H9 (cell line): ENCODE results near the gene DCDC2. TPM values are rescaled to one million over a fixed set of nuclear protein-coding genes. Genes with fewer than 3 reads are reported as not detected.

Experiments used
- DNase-seq: peaks from one replicate; pipeline ENCODE4 v3.0.0-alpha.2; 2017
- H2AFZ ChIP-seq: one replicate; pipeline ENCODE4 v1.6.1; 2013; ENCODE audit warnings: mild to moderate bottlenecking, low read length, control low read depth, moderate library complexity
- H2AK5ac ChIP-seq: 2 replicates; pipeline ENCODE4 v1.6.1; 2013; ENCODE audit warnings: low read length, control low read depth, mixed read lengths; ENCODE audit not compliant: insufficient read length
- H2BK120ac ChIP-seq: one replicate; pipeline ENCODE4 v1.6.1; 2013; ENCODE audit warnings: low read depth, mild to moderate bottlenecking, low read length, control low read depth, inconsistent platforms; ENCODE audit not compliant: poor library complexity, severe bottlenecking
- H2BK12ac ChIP-seq: 2 replicates; pipeline ENCODE4 v1.6.1; 2013; ENCODE audit warnings: low read length, control low read depth, mixed read lengths, low read depth; ENCODE audit not compliant: insufficient read length
- H2BK15ac ChIP-seq: 2 replicates; pipeline ENCODE4 v1.6.1; 2013; ENCODE audit warnings: low read depth, low read length, control low read depth
- H2BK20ac ChIP-seq: one replicate; pipeline ENCODE4 v1.6.1; 2013; ENCODE audit warnings: low read depth, mild to moderate bottlenecking, low read length, control low read depth, inconsistent platforms; ENCODE audit not compliant: poor library complexity, severe bottlenecking
- H2BK5ac ChIP-seq: 2 replicates; pipeline ENCODE4 v1.6.1; 2013; ENCODE audit warnings: low read length, control low read depth, mixed read lengths; ENCODE audit not compliant: insufficient read length
- H3K14ac ChIP-seq: 2 replicates; pipeline ENCODE4 v1.6.1; 2013; ENCODE audit warnings: low read length, control low read depth; ENCODE audit not compliant: insufficient read depth
- H3K18ac ChIP-seq: 2 replicates; pipeline ENCODE4 v1.6.1; 2013; ENCODE audit warnings: low read depth, mild to moderate bottlenecking, mixed read lengths, low read length, control low read depth; ENCODE audit not compliant: insufficient read length
- H3K23ac ChIP-seq: 2 replicates; pipeline ENCODE4 v1.6.1; 2013; ENCODE audit warnings: low read length, control low read depth, mixed read lengths, low read depth; ENCODE audit not compliant: insufficient read length
- H3K23me2 ChIP-seq: 2 replicates; pipeline ENCODE4 v1.6.1; 2013; ENCODE audit warnings: low read depth, mild to moderate bottlenecking, mixed read lengths, low read length, control low read depth; ENCODE audit not compliant: insufficient read length, poor library complexity, severe bottlenecking
- H3K27ac ChIP-seq: 2 replicates; pipeline ENCODE4 v1.5.1; 2013; ENCODE audit warnings: low read length, control low read depth, mixed read lengths, low read depth; ENCODE audit not compliant: insufficient read length
- H3K27me3 ChIP-seq: 2 replicates; pipeline ENCODE4 v1.6.1; 2013; ENCODE audit warnings: low read length, control low read depth, inconsistent platforms; ENCODE audit not compliant: insufficient read depth
- H3K4ac ChIP-seq: 2 replicates; pipeline ENCODE4 v1.6.1; 2013; ENCODE audit warnings: low read depth, mild to moderate bottlenecking, control low read depth, inconsistent platforms, low read length, moderate library complexity
- H3K4me1 ChIP-seq: 2 replicates; pipeline ENCODE4 v1.6.1; 2013; ENCODE audit warnings: low read length, control low read depth, inconsistent platforms; ENCODE audit not compliant: insufficient read depth
- H3K4me2 ChIP-seq: 2 replicates; pipeline ENCODE4 v1.6.1; 2013; ENCODE audit warnings: low read length, control low read depth, mixed read lengths; ENCODE audit not compliant: insufficient read length, insufficient read depth
- H3K56ac ChIP-seq: 2 replicates; pipeline ENCODE4 v1.6.1; 2013; ENCODE audit warnings: low read depth, mild to moderate bottlenecking, mixed read lengths, low read length, control low read depth; ENCODE audit not compliant: insufficient read length
- H3K79me1 ChIP-seq: 2 replicates; pipeline ENCODE4 v1.6.1; 2013; ENCODE audit warnings: low read depth, mild to moderate bottlenecking, moderate library complexity, low read length, control low read depth, inconsistent platforms; ENCODE audit not compliant: insufficient read depth, poor library complexity, severe bottlenecking
- H3K79me2 ChIP-seq: 2 replicates; pipeline ENCODE4 v1.6.1; 2013; ENCODE audit warnings: low read length, control low read depth, inconsistent platforms; ENCODE audit not compliant: insufficient read depth
- H3K9ac ChIP-seq: 2 replicates; pipeline ENCODE4 v1.6.1; 2013; ENCODE audit warnings: low read length, control low read depth, mixed read lengths; ENCODE audit not compliant: insufficient read length; ENCODE audit errors: extremely low read depth
- H3K9me3 ChIP-seq: one replicate; pipeline ENCODE4 v1.6.1; 2013; ENCODE audit warnings: low read depth, low read length, inconsistent platforms; ENCODE audit not compliant: control insufficient read depth
- H3T11ph ChIP-seq: one replicate; pipeline ENCODE4 v1.6.1; 2013; ENCODE audit warnings: mild to moderate bottlenecking, low read length, control low read depth, inconsistent platforms
- H4K20me1 ChIP-seq: one replicate; pipeline ENCODE4 v1.6.1; 2013; ENCODE audit not compliant: control insufficient read depth, insufficient read length, insufficient read depth
- H4K5ac ChIP-seq: 2 replicates; pipeline ENCODE4 v1.6.1; 2013; ENCODE audit warnings: low read depth, mild to moderate bottlenecking, mixed read lengths, low read length, control low read depth; ENCODE audit not compliant: insufficient read length
- H4K8ac ChIP-seq: replicated peaks from 2 replicates; pipeline ENCODE4 v1.6.1; 2013; ENCODE audit warnings: low read length, control low read depth, mixed read lengths, low read depth; ENCODE audit not compliant: insufficient read length
- H4K91ac ChIP-seq: 2 replicates; pipeline ENCODE4 v1.6.1; 2013; ENCODE audit warnings: low read depth, mild to moderate bottlenecking, moderate library complexity, mixed read lengths, low read length, control low read depth; ENCODE audit not compliant: insufficient read length
- H3K27ac Mint-ChIP-seq, 3 experiments: 2 replicates in 2 of 3; 3 replicates in 1 of 3; pipeline ENCODE4 v1.8.0; 2020 to 2021; ENCODE audit warnings: mixed read lengths in 3 of 3, mild to moderate bottlenecking in 1 of 3, moderate library complexity in 1 of 3
- H3K27me3 Mint-ChIP-seq: 2 replicates; pipeline ENCODE4 v1.8.0; 2021; ENCODE audit warnings: low read depth, mild to moderate bottlenecking, moderate library complexity, mixed read lengths
- H3K36me3 Mint-ChIP-seq, 3 experiments: 2 replicates in 2 of 3; 3 replicates in 1 of 3; pipeline ENCODE4 v1.8.0; 2020 to 2021; ENCODE audit warnings: low read depth in 3 of 3, mixed read lengths in 3 of 3; ENCODE audit not compliant: insufficient read depth in 1 of 3
- H3K4me1 Mint-ChIP-seq, 2 experiments: 2 replicates each; pipeline ENCODE4 v1.8.0; 2020; ENCODE audit warnings: mixed read lengths in 2 of 2
- H3K4me3 Mint-ChIP-seq, 2 experiments: 2 replicates in 1 of 2; 3 replicates in 1 of 2; pipeline ENCODE4 v1.8.0; 2020 to 2021; ENCODE audit warnings: mild to moderate bottlenecking in 2 of 2, mixed read lengths in 2 of 2, moderate library complexity in 1 of 2
- H3K9me3 Mint-ChIP-seq, 2 experiments: 2 replicates in 1 of 2; 3 replicates in 1 of 2; pipeline ENCODE4 v1.8.0; 2020; ENCODE audit warnings: mild to moderate bottlenecking in 2 of 2, mixed read lengths in 2 of 2, moderate library complexity in 1 of 2
- WGBS: extraction: QIAGEN DNeasy Blood & Tissue Kit; methylation state at CpG from one replicate; pipeline ENCODE4 v1.1.7; 2013; ENCODE audit warnings: missing lambda C conversion rate, low lambda C conversion rate, mixed read lengths; ENCODE audit not compliant: insufficient read length; ENCODE audit errors: extremely low coverage; 5-methylcytosine and 5-hydroxymethylcytosine counted together
- total RNA-seq: library from RNA; stranded (reverse); gene quantifications from 2 replicates; pipeline ENCODE4 v1.2.1, GENCODE V29; 2021
- TF ChIP-seq, protein P1 (sequence below): fragments of 200-600 bp; sonication (generic); conservative IDR thresholded peaks from 3 replicates; pipeline ENCODE4 v1.8.0; 2021; ENCODE audit warnings: antibody characterized with exemption, mild to moderate bottlenecking

Gene DCDC2
- total RNA-seq, 1 experiment from 2014 or later = 0.59 TPM

DNA sequence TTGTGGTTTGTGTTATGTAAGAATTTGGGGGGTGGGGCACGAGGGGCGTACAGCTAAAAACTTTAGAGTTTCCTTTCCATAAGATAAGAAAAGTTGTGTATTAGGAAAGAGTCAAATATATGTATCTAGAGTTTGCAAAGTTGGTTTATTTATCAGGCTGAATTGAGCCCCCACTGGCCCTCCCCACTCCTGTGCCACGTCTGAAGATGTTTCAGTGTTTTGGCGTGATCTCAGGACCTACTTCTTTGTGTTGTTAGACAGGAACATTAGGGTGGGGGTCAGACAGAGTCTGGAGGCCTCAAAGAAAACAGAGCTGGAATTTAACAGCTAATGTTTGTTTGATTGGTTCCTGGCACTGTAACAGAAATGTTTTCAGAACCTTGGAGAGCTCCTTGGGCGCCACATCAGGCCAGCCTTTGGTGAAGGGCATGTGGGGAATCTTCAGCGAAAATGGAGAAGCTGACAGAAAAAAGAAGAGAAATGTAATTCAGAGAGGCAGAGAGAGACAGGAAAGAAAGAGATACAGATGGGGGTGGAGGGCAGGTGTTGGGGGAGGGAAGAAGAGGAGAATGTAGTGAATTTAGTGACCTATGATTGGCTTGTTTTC lies 231.2 kb downstream of the DCDC2 start:
- peak overlapping the region; percentile 60 for H3K4me2 ChIP-seq
- no peak overlapping the region for H2AFZ ChIP-seq
- no peaks in the 10 kb centered on the region for H3K79me2 ChIP-seq
- H2BK5ac ChIP-seq = no peak overlapping the region
- no peak overlapping the region for H3K14ac ChIP-seq
- no peak overlapping the region for H2BK20ac ChIP-seq
- H4K5ac ChIP-seq = no peak overlapping the region
- WGBS = no CpG with 5 or more reads among the region's 6 CpGs
- no peak overlapping the region for H4K91ac ChIP-seq
- TF ChIP-seq, protein P1, sequence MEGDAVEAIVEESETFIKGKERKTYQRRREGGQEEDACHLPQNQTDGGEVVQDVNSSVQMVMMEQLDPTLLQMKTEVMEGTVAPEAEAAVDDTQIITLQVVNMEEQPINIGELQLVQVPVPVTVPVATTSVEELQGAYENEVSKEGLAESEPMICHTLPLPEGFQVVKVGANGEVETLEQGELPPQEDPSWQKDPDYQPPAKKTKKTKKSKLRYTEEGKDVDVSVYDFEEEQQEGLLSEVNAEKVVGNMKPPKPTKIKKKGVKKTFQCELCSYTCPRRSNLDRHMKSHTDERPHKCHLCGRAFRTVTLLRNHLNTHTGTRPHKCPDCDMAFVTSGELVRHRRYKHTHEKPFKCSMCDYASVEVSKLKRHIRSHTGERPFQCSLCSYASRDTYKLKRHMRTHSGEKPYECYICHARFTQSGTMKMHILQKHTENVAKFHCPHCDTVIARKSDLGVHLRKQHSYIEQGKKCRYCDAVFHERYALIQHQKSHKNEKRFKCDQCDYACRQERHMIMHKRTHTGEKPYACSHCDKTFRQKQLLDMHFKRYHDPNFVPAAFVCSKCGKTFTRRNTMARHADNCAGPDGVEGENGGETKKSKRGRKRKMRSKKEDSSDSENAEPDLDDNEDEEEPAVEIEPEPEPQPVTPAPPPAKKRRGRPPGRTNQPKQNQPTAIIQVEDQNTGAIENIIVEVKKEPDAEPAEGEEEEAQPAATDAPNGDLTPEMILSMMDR = no peak
- no peaks in the 10 kb centered on the region for H3K79me1 ChIP-seq
- peak; percentile 73 for DNase-seq
- Mint-ChIP-seq H3K27me3 (peaks cover 12% of the 10 kb centered on the region), H3K36me3 (no peaks in the 10 kb centered on the region), H3K4me1 (peaks cover 9 to 11% of the 10 kb centered on the region in 2 experiments), H3K9me3 (no peaks in the 10 kb centered on the region), H3K4me3 (peak overlapping the region; percentile 64 to 83), H3K27ac (no peak overlapping the region)
- H3T11ph ChIP-seq = no peak overlapping the region
- no peak overlapping the region for H3K23ac ChIP-seq
- H3K56ac ChIP-seq = no peak overlapping the region
- no peak overlapping the region for H3K4ac ChIP-seq
- no peak overlapping the region for H2BK120ac ChIP-seq
- no peak overlapping the region for H3K9ac ChIP-seq
- no peak overlapping the region for H3K18ac ChIP-seq
- no peak overlapping the region for H3K27ac ChIP-seq
- no peak overlapping the region for H2BK12ac ChIP-seq
- H3K4me1 ChIP-seq = no peaks in the 10 kb centered on the region
- no peak overlapping the region for H2BK15ac ChIP-seq
- H4K20me1 ChIP-seq = no peaks in the 10 kb centered on the region
- no peak overlapping the region for H2AK5ac ChIP-seq
- no peaks in the 10 kb centered on the region for H3K9me3 ChIP-seq
- H4K8ac ChIP-seq = no peak overlapping the region
- no peaks in the 10 kb centered on the region for H3K27me3 ChIP-seq
- H3K23me2 ChIP-seq = peaks cover 3% of the 10 kb centered on the region
